Globus pallidus (tissue), 1 donor: Measurements from ENCODE around the gene IDUA.
A peak's percentile ranks its signal among the peaks of the same experiment; 100 is the strongest.

ENCODE experiments used
- DNase-seq: peaks from one replicate; pipeline ENCODE4 v3.0.0-alpha.2; 2015; ENCODE audit warnings: low spot score

IDUA gene

DNA sequence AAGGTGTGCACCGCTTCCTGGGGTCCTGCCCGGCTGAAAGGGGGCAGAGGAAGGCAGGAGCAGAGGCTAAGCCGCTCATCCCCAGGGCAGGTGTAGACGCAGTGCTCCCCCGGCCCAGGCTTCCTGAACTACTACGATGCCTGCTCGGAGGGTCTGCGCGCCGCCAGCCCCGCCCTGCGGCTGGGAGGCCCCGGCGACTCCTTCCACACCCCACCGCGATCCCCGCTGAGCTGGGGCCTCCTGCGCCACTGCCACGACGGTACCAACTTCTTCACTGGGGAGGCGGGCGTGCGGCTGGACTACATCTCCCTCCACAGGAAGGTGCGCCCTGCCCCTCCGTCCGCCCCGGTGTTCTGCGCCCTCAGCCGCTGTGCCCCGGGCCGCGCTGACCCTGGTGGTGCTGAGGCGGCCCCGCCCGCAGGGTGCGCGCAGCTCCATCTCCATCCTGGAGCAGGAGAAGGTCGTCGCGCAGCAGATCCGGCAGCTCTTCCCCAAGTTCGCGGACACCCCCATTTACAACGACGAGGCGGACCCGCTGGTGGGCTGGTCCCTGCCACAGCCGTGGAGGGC, 14.8 kb downstream of the IDUA start:
- DNase-seq: no peak

- DNase-seq: no peak
Observed at GRCh38 chr4:1002131-1002630, 15.3 kb downstream of the IDUA start.

- DNase-seq: no peak
Observed at GRCh38 chr4:1002631-1003251, 15.9 kb downstream of the IDUA start.

- DNase-seq: no peak
Observed at GRCh38 chr4:1003271-1004070, 16.6 kb downstream of the IDUA start.

DNA sequence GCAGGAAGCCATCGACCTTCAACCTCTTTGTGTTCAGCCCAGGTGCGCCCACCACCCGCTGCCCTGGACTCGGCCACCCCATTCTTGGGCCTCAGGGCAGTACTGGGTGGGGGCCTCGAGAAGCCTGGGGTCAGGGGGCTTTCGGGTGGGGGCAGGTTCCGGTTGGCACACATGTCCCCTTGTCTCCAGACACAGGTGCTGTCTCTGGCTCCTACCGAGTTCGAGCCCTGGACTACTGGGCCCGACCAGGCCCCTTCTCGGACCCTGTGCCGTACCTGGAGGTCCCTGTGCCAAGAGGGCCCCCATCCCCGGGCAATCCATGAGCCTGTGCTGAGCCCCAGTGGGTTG, 17.2 kb downstream of the IDUA start:
- DNase-seq: no peak

GRCh38 chr4:1004557-1005485, 18.0 kb downstream of the IDUA start:
- DNase-seq: no peak

DNA sequence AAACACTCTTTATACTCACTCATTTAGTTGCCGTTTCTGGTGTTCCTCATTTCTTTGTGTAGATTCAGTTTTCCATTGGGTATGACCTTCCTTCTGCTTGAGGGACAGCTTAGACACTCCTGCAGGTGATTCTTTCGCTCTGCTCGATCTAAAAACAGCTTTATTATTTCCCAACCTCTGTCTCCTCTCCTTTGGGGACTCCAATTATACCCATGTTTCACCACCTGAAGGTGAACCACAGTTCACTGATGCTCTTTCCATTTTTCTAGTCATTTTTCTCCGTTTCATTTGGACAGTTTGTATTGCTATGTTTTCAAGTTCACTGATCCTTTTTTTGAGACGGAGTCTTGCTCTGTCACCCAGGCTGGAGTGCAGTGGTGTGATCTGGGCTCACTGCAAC, 20.0 kb downstream of the IDUA start:
- DNase-seq: no peak

- DNase-seq: peak; percentile 26
Observed at GRCh38 chr4:1008840-1009541, 22.1 kb downstream of the IDUA start.

- DNase-seq: peak; percentile 64
Observed at GRCh38 chr4:1009542-1010394, 22.9 kb downstream of the IDUA start.

DNA sequence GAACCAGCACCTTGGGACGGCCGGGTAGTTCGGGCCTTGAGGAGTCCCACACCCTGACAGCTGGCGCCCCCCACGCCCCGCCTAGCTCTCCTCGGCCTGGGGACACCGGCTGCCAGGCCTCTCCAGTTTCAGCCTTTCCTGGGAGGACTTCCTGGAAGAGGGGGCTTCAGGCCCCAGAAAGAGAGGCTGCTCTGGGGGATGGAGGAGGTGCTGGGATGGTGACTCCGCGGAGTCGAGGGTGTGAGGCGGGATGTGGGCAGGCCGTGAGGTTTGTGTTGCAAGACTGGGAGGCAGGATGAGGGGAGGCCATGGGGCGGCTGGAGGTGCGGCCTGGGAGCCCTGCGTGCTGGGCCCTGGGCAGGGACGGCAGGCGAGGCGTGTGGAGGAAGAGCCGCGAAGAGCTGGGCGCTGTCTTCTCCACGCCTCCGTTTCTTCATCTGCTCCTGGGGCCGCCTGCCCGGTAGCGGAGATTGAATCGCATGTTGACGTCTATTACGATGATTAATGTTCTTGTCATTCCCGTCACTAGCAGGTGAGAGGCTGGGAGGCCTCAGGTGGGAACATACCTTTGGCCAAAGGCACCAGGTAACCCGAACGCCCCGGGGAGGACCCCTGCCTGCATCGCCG, 23.7 kb downstream of the IDUA start:
- DNase-seq: peak; percentile 24

GRCh38 chr4:1011022-1011665, 24.3 kb downstream of the IDUA start, which contains the start of gene FGFRL1:
Gene FGFRL1, plus strand, starts transcription at chr4:1011626. Its CDS starts 860 bp downstream, at chr4:1012486.
- DNase-seq: peak; percentile 58

GRCh38 chr4:1011666-1012033, 24.8 kb downstream of the IDUA start:
- DNase-seq: no peak

DNA sequence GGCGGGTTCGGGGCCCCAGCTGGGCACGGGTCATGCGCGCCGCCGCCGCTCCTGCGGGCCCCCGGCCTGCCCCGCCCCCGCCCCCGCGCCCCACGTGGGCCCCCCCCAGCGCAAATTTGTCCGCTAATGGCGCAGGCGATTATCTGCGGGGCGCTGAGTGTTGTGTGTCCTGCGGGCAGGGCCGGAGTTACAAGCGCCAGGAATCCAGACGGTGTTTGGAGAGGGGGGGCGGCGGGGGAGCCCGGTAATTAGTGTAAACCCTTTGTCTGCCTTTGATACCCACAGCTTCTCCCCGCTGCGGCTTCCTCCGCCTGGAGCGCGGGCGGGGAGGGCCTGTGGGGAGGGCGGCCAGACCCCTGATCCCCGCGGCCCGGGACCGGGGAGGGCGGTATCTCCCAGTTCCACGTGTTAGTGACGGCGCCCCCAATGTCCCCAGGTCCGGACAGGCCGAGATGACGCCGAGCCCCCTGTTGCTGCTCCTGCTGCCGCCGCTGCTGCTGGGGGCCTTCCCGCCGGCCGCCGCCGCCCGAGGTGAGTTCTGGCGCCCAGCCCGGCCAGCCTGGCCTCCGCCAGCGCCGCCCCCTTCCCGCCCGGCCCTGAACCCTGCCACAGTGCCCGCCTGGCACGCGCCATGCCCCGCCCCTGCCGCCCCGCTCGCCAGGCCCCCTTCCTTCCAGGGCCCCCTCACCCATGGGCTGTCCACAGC, 25.3 kb downstream of the IDUA start:
- no peak for DNase-seq

DNA sequence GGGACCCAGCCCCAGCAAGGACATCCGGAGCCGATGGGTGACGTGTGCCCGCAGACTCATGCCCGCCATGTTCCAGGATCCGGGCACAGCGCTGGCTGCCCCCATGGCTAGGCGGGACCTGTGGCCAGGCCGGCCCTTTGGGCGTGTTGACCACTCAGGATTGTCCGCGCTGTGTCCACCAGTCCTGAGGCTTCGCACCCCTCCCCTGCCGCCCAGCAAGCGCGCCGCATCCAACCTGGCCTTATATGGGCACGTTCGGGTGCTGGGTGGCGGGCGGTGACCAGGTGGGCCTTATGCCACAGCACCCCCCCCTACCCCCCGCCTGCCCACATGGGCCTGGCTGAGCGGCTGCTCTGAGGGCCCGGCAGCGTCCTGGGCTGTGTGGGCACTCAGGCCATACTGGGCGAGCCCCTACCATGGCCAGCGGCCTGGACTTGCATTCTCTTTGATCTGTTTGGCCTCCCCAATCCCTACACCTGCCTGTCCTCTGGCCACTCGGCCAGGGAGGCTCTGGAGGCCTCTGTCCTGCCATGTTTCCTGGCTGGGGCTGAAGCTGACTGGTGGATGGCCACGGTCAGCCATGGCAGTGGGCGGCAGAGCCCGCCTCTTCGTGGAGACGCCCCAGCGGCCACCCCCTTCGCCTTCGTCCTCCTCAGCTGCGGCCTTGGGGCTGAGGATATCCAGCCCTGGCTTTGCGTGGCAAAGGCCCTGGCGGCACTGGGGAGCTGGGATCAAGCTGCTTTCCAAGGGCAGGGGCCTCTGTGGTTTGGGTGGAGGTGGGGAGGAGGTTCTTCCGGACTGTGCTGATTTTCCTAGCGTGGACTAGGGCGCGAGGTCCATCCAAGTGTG, 26.6 kb downstream of the IDUA start:
- DNase-seq: no peak

- peak; percentile 92 for DNase-seq
Observed at GRCh38 chr4:1014291-1015167, 27.7 kb downstream of the IDUA start.

- no peak for DNase-seq
Observed at GRCh38 chr4:1015179-1015578, 28.3 kb downstream of the IDUA start.

DNA sequence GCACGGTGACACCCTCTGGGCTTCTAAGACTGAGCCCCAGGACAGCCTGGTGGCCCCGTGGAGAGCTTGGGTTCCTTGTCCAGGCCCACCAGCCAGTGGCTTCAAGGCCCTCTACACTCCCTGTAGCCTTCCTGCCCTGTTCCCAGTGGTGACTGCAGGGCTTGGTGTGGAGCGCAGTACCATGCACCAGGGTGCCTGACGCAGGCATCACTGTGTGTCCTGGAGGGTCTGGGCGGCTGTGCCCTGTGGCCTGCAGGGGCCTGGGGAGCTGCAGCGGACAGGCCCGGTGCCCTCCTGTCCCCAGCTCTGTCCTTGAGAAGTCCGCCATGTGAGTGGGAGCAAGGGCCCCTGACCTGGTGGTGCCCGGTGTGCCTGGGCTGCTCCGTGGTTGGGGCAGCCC, 28.9 kb downstream of the IDUA start:
- no peak for DNase-seq
